ENCODE results near the gene PLEKHM1.

PLEKHM1 gene

DNA sequence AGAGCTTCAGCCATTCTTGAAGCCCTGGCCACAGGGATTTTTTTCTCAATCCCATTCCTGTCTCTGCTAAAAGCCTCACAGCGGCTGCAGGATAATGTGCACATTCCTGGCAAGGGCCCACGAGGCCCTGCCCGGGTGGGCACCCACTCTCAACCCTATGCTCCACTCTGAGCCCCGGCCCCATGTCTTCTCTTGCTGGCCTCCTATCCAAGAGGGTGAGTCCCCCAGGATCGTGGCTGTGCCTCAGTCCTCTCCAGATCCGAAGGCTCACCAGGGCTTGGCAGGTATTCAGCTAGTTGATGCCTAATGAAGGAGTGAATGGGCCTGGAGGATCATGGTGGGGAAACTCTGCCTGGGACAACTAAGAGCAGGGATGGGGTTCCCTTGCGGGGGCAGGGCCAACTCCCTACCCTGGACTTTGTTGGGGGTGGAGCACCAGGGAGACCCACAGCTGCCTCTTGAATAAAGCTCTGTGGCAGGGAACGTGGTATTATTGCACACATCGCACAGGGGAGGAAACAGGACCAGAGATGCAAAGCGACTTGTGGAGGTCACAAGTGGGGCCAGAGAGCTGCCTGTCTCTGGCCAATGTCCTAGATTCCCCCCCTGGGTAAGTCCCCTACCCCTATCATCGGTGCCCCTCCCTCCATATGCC, 63.2 kb downstream of the PLEKHM1 start:
- DNase-seq, result no peak

DNA sequence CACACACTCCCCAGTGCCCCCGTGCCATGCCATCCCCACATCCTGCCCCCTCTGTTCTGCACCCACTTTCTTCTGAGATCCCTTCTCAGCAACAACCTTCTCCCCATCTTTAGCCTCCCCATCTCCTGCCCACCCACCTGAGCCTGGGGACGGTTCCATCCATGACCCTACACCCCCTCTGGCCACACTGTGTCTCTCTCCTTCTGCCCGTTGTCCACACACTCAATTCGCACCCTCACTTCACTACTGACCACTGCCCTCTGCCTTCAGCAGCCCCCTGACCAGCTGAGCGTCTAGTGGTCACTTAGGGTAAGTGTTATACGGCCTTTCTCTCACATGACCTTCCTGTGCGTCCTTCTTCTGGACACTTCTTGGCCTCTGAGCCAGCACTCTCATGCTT, 64.0 kb downstream of the PLEKHM1 start:
- no peak for DNase-seq

DNA sequence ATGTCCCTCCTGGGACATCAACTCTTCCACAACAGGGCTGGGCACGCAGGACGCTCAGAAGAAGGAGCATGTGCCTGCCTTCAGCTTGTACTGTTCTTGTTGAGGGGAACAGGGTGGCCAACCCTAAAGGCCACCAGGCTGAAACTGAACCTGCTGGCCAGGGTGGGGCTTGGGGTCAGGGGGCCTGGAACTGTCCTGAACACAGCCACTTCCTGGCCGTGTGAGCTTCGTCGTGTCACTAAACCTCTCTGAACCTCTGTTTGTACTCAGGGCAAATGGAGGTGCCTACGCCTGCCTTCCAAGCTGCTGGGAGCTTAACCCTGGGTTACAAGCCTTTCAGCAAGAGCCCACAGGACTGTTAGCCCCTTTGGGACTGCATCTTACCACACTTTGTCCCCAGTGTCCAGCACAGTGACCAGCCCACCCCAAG, 64.5 kb downstream of the PLEKHM1 start:
- no peak for DNase-seq

DNA sequence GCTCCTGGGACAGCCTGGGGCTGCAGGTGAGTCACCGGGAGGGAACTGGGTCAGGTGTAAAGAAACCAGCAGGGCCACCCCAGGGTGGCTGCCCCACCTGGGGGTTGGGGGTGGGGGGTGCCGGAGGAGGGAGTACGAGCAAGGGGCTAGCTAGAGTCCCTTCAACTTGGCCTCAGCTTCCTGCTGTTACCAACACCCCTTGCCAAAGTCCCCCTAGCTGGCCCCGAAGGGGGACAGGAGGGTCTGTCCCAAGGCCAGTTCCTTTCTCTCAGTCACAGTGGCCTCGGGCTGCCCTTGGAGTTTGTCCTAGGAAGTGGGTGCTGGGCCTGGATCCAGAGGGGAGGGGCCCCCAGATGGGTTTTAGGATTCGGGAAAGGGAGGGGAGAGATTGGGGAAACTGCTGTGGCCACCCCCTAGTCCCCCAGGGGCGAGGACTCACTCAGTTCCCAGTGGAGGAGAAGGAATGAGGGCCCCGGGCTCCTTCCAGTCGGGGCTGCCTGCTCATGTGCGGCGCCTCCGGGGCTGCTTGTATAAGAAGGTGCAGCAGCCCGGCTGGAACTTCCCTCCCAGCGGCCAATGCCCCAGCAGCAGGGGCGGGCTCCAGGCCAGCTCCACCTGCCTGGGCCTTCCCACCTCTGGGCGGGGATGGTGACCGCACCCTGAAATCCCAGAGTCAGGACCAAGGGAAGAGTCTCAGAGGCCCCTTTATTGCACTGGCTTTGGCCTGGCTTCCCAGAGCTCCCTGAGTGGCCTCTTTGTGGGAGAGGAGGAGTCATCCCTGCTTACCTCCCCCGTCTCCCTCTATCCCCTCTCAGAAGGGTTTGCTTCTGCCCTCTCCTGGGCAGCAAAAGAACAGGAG, 65.2 kb downstream of the PLEKHM1 start:
- DNase-seq, result peak; percentile 79

DNA sequence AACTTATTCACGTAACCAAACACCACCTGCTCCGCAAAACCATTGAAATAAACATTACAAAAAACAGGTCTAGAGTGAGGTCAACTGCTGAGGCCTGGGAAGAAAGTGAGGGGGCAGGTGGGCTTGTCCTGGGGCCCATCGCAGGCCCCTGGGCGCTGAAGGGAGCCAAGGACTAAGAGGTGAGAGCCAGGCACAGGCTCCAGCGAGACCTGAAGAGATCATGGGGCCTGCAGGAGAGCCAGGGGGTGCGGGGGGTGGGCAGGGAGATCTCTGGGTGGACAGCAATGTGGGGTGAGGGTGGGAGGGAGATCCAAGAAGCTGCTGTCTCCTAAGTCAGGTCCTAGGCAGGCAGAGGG, 65.8 kb downstream of the PLEKHM1 start:
- DNase-seq, result no peak

DNA sequence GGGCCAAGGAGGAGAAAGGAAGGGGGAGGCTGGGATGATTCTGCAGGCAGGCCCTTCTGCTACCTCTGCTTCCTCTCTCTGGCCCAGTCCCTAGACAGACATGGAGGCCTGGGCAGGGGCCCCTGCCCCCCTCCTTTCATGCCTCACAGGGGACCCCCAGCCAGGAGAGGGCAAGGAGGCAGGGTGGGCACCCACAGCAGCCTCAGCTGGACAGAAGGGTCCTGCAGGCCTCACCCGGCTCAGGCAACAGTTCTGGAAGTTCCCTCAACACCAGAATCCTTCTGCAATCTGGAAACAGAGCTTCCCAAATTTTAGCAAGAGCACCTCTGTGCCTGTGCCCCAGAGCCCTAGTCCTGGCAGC, 66.6 kb downstream of the PLEKHM1 start:
- no peak for DNase-seq

DNA sequence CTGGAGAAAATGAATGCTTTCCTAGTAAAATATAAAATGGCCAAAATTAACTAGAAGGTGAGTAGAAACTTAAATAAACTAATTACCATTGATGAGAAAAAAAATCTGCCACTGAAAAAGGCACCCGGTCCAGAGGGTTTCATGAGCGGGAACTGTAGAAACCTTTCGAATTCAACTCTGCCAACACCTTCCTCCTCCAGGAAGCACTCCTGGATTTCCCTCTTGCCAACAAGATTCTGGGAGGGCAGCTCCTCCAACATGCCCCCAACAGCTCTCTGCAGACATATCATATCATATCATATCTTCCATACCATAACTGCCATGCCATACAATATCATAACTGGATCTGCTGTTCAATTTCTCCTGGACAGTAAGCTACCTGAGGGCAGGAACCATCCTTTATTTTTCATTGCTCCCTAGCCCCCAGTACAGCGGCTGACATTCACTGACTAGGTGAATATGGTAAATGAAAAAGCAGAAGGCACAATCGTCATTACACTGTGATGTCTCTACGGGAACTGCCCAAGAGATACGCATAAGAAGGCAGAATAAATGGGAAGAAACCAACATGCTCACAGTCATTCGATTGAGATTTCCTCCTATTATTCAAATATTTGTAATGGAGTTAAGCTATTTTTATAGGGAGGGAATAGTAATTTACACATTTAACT, 67.1 kb downstream of the PLEKHM1 start:
- DNase-seq, result no peak

DNA sequence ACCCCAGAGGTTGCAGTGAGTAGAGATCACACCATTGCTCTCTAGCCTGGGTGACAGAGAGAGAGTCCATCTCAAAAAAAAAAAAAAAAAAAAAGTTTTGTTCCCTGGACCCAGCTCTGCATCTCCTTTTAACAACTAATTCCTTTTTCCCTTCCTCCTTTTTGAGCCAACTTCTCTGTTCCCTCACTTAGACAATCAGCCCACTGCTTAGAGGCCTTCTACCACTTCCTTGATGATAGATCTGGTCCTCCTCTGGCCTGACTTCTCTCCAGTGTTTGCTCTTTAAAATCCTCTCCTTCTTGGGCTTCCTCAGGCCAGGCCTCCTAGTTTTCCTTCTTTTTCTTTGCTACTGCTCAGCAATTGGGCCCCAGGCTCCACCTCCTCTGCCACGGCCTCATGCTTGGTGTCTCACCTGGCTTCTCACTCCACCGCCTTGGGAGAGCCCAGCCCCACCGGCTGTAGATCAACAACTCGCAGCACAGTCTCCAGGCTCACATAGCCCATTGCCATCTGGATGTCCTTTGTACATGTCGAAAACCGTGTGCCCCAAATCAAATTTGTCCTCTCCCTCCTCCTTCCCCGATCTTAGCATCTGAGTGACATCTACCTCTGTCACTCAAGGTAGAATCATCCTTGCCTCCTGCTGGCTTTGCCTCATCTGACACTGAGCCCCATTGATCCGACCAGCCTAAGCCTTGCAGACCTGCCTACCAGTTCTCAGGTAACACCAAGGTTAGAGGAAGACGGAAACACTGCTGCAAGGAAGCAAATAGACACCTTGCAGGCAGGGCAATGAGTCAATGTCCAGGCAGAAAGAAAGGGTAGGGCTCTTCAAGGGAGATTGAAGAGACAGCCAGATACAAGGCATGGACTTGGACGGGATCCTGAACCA, 75.3 kb downstream of the PLEKHM1 start:
- DNase-seq, result no peak

DNA sequence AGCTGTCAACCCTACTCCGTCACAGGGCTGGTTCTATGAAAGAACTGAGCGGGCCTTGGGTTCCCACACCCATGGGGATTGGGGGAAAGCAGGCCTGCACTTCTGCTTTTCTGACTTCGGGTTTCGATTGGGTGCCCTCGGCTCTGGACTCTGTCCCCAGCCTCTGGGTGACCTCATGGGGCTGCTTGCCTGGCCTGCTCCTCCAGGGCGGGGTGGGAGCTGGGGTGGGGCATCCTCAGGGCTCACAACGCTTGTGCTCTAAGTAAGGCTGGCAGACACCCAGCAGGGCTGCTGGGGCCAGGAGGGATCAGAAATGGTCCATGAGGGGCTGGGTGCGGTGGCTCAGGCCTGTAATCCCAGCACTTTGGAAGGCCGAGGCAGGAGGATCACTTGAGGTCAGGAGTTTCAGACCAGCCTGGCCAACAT, 77.0 kb downstream of the PLEKHM1 start:
- no peak for DNase-seq

DNA sequence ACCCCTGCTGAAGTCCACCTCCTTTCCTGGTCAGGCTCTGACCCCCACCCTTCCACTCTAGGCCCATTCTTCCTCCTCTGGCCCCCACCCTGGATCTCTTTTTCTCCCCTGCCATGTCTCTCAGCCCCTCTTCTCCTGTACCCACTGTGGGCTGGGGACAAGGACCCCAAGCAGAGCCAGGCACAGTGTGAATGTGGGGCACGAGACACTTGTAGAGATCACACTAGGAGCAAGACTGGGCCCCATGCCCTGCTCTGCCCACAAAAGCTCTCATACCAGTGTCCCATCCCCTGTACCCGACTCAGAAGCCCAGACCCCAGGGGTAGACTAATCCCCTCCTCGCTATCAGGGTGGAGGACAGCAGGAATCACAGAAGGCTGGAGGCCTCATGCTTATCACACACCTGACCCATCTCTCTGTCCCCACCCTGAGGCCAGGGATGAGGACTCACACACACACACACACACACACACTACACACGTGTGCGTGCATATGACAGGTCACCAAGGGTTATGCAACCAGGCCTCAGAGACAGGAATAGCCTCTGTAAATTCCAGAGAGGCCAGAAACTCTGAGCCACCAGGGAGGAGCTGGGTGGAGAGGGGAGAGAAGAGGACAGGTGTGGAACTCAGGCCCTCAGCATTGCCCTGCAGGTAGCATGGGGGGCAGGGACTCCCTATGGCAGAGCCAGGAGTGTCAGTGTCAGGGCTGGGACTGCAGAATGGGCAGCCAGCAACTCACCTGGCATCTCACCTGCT, 79.0 kb downstream of the PLEKHM1 start:
- no peak for DNase-seq

DNA sequence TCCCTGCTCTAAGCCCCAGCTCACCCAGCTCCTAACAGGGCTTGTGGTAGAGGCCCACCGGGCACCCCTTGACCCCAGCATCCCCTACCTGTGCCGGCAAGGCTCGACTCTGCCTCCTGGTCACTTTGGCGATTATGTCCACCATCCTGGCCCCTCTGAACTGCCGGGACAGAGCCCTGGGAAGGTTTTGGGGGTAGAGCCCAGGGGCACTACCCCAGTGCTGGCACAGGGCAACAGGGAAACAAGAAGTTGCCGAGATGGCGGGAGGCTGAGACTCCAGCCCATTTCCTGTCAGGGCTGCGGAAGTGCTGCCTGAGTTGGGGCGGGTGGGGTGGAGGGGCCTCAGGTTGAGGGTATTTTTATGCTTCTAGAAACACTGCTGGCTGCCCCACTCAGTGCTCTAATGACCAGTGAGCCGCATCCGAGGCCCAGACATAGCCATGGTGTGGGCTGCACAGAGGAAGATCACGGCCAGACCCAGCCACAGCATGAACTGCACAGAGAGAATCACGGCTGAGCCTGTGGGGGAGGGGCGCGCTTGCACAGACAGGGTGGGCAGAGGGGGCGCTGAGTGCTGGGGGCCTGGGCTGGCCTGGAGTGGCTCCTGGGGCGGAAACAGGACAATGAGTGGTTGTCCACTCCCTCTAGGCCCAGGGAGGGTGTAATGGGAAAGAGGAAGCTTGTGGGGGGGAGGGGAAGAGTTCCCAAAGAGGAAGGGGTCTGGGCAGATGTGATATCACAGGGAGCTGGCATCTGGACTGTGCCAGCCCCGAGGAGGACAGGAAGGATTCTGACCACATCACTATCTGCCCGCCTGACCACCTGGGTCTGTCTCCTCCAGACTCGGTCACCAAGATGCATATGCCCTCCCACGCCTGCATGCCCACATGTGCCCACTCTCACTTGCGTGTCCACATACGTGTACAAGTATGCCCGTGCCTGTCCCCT, 80.1 kb downstream of the PLEKHM1 start:
- DNase-seq, result no peak

DNA sequence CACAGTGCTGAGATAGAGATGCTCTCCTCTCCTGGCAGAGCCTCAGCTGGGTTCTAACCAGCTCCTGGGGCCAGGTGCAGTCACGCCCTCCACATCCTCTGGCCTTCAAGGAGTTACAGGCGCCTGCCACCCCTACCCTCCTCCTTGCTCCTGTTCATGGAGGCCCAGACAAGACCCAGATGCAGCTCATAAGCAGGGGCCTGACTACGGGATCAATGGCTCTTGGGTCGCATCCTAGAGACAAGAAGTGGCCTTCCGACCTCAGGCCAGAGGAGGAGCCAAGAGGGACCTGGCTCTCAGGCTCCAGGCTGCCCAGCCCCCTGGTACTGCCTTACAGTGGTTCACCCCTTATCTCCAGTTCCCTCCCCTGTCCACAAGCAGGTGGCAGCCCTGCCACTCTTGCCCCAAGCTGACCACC, 80.9 kb downstream of the PLEKHM1 start:
- no peak for DNase-seq

DNA sequence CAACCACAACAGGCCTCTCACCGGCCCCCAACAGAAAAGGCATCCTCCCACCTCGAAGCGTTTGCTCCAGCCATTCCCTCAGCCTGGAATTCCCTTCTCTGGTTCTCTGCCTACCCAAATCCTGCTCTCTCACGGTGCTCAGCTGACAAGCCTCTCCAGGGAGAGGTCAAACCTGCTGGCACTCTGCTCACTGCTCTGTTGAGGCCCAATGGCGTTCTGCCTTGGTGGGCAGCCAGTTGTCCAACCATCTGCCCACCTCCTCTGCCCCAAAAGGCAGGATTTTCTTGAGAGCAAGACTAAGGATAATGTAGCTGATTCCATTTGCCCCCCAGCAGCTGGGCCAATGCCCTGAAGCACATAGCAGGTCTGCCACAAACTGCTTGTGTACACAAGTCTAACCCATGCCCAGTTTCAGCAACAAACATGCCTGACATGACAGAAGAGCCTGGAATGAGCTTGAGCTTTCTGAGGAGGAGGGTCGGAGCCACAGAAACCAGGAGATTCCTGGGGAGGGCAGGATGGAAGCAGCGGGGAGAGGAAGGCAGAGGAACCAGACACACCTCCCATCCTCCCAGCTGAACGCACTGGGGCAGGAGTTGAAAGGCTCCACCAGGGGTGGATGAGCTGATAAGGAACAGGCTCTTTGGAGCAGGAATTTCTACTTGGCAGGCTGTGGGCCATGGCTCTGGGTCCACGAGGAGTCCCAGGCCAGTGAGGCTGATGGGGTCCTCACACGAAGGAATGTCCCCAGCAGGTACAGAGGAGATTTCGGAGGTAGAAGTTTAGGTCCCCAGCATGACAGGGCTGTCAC, 81.7 kb downstream of the PLEKHM1 start:
- DNase-seq, result no peak

DNA sequence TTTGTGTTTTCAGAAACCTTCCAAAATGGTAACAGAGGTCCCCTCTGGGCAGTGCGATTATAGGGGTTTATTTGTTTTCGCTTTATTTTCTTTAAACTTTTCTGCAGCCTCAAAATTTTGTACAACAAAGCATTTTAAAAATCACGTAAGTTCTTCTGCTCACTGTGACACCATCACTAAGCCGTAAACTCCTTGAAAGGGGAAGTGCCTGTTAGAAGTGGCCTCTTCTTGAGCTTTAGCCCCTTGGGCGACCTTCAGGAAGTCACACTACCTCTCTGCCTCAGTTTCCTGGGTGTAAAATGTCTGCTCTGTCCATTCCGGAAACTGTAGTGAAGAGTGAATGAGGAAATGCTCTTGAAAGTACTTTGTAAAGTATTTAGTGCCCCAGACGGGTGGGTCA, 84.4 kb downstream of the PLEKHM1 start:
- no peak for DNase-seq

DNA sequence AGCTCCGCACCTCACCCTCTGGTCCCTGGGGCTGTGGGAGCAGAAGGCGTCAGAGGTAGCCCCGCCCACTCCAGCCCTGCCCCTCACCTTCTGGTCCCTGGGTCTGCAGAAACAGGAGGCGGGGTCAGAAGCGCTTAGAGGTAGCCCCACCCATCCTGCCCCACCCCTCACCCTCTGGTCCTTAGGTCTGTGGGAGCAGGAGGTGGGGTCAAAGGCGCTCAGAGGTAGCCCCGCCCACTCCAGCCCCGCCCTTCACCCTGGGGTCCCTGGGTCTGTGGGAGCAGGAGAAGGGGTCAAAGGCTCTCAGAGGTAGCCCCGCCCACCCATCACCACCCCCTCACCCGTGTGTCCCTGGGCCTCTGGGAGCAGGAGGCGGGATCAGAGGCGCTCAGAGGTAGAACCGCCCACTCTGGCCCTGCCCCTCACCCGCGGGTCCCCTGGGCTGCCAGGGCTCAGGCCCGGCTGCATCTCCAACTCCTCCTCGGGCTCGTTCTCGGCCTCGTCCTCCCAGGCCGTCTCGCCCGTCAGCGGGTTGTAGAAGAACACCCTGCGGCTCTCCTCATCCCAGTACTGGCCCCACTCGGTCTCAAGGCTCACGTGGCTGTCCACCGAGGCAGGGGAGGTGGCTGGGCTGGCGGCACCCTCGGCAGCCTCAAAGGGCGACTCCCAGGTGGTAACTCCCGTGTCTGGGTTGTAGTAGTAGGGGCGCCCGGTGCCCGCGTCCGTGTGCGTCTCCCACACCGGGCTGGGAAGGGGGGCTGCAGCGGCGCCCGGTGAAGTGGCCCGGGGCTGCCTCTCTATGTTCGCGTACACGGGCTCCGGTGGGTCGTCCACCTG, 85.1 kb downstream of the PLEKHM1 start:
- DNase-seq, result peak; percentile 72

DNA sequence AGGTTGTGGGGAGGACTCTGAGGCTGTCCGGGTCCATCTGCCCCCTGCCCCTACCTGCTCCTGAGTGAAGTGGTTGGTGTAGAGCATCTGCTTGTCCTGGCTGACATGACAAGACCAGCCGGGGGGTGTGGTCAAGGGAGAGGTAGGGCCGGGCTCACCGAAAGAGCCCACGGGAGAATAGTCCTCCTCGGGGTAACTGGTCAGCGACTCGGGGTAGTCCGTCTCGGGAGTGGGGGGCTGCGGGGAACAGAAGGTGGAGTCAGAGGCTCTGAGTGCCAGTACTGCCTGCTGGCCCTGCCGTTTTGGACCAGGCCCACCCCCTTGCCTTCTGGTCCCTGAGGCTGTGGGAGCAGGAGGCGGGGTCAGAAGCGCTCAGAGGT, 85.7 kb downstream of the PLEKHM1 start:
- no peak for DNase-seq

DNA sequence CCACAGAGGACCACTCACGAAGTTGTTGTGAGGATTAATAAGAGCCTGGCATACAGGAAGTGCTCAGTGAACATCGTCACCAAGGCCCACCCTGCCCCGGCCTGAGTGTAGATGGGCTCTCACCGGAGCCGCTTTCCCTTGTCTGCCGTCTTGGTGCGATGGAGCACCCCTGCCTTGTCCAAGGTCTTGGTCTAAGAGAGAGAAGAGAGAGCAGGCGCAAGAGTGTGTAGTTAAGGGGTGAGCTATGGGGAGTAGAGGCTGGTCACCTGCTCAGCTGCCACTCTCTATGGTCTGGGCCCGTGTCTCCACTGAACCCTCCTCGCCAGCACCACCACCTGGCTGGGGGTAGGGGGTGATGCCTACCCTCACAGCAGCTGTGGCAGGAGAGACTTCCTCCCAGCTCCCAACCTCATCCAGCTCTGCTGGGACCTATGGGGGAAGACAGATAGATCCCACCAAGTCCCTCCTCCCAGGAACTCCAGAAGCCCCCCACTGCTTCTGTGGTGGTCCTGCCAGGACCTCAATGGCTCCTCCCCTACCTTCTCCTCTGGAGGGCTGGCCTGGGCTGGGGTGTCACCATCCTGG, 86.5 kb downstream of the PLEKHM1 start:
- no peak for DNase-seq

DNA sequence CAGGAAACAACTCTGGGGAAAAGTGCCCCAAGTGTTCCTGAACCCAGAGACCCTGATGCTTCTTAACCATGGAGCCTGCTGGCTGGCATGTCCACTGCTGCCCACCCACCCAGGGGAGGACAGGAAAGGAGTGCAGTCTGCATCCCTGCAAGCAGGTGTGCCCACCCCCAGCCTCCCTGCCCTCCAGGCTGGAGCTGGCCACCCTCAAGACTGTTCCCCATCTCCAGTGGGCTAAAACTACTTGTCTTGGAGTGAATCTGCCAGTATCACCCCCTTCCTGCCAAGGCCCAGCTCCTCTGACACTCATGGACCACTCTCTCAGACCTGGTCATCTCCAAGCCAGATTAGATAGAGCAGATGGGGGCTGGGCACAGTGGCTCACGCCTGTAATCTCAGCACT, 87.6 kb downstream of the PLEKHM1 start:
- DNase-seq, result no peak

DNA sequence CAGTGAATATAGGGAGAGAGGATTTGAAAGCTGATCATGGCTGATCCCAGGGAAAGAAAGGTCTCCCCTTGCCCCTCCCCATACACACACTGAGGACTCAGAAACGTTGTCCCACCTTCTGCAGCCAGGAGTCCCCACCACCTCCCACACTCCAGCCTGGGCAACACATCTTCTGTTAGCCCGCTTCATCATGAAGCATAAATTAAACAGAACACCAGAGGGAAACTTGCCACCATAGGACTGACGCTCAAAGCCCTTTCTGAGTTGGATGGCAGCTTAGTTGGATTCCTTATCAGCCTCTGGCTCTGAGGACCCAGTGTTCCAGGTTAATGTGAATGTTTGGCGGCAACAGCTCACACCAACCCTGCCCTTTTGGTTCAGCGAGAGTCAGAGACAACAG, 91.7 kb downstream of the PLEKHM1 start:
- no peak for DNase-seq
